HepG2 (cell line): ENCODE measurements around the gene ARPP19. TPM values are rescaled to one million over a fixed set of nuclear protein-coding genes. Genes with fewer than 3 reads are reported as not detected.
A peak's percentile ranks its signal among the peaks of the same experiment; 100 is the strongest.

Experiments
- ATF7-NPFF ChIP-seq: sonication (generic); formaldehyde crosslinking; IDR thresholded peaks from 2 replicates; pipeline ENCODE4 v1.8.1; 2023; ENCODE audit warnings: mild to moderate bottlenecking, low read depth, missing genetic modification reagents, moderate library complexity
- CHCHD3 ChIP-seq: sonication (generic); formaldehyde crosslinking; IDR thresholded peaks from 2 replicates; pipeline ENCODE4 v1.8.0; 2022; ENCODE audit warnings: mild to moderate bottlenecking, missing genetic modification reagents, moderate library complexity
- FIP1L1 ChIP-seq: fragments of 200-400 bp; formaldehyde crosslinking; IDR thresholded peaks from 2 replicates; pipeline ENCODE4 v1.6.1; 2018; ENCODE audit warnings: low read depth, mild to moderate bottlenecking, low read length, moderate library complexity, borderline replicate concordance; ENCODE audit not compliant: insufficient read depth
- FOXA1 ChIP-seq, 2 experiments: fragments of 450-650 bp in 1 of 2; sonication (generic) in 1 of 2; formaldehyde crosslinking in 1 of 2; IDR thresholded peaks; 2 replicates each; pipeline versions ENCODE4 v1.4.0 to v1.6.1; 2016 to 2020; ENCODE audit warnings: missing genetic modification reagents in 1 of 2
- FOXC1 ChIP-seq: sonication (generic); formaldehyde crosslinking; IDR thresholded peaks from 2 replicates; pipeline ENCODE4 v1.8.0; 2022; ENCODE audit warnings: mild to moderate bottlenecking, missing genetic modification reagents, borderline replicate concordance
- HBP1 ChIP-seq: IDR thresholded peaks from 2 replicates; pipeline ENCODE4 v1.6.1; 2016; ENCODE audit warnings: low read depth, control low read depth
- HCFC1 ChIP-seq: fragments of 150-350 bp; IDR thresholded peaks from 2 replicates; pipeline ENCODE4 v1.6.1; 2014; ENCODE audit warnings: low read depth, low read length
- KLF9 ChIP-seq: IDR thresholded peaks from 2 replicates; pipeline ENCODE4 v1.6.1; 2016; ENCODE audit warnings: low read depth
- SOX5 ChIP-seq: IDR thresholded peaks from 2 replicates; pipeline ENCODE4 v1.6.1; 2016; ENCODE audit warnings: borderline replicate concordance
- THAP7 ChIP-seq: sonication (generic); formaldehyde crosslinking; IDR thresholded peaks from 2 replicates; pipeline ENCODE4 v1.8.1; 2023; ENCODE audit warnings: mild to moderate bottlenecking, missing genetic modification reagents
- YY1 ChIP-seq: IDR thresholded peaks from 2 replicates; pipeline ENCODE4 v1.6.1; 2011; ENCODE audit warnings: low read length, low read depth, moderate library complexity, mild to moderate bottlenecking; ENCODE audit not compliant: insufficient read depth, insufficient replicate concordance
- ZBTB1 ChIP-seq: sonication (generic); formaldehyde crosslinking; IDR thresholded peaks from 2 replicates; pipeline ENCODE4 v1.4.0; 2020; ENCODE audit warnings: missing genetic modification reagents, borderline replicate concordance
- ZFP36L1 ChIP-seq: sonication (generic); formaldehyde crosslinking; IDR thresholded peaks from 2 replicates; pipeline ENCODE4 v1.8.0; 2022; ENCODE audit warnings: mild to moderate bottlenecking, missing genetic modification reagents, moderate library complexity
- ZFP90 ChIP-seq: sonication (generic); formaldehyde crosslinking; IDR thresholded peaks from 2 replicates; pipeline ENCODE4 v1.8.0; 2022; ENCODE audit warnings: missing genetic modification reagents, mild to moderate bottlenecking, inconsistent platforms, borderline replicate concordance
- ZFX ChIP-seq: sonication (generic); formaldehyde crosslinking; IDR thresholded peaks from 2 replicates; pipeline ENCODE4 v1.4.0; 2020; ENCODE audit warnings: mild to moderate bottlenecking, low read depth, missing genetic modification reagents, moderate library complexity
- polyA plus RNA-seq, 8 experiments: library from polyadenylated mRNA; depleted of rRNA in 3 of 8; stranded (reverse) in 7 of 8; unstranded in 1 of 8; fragments of >200 nt; fragmentation: Illumina TruSeq in 4 of 8; extraction: Trizol in 4 of 8; gene quantifications; 2 replicates each; pipeline versions ENCODE4 v1.2.1 to v1.2.3, GENCODE V29; 2011 to 2016; ENCODE audit warnings: low read depth in 4 of 8, missing spikeins in 1 of 8, mixed read lengths in 1 of 8; ENCODE audit not compliant: insufficient read depth in 1 of 8
- total RNA-seq, 5 experiments: library from RNA; depleted of rRNA; stranded (reverse); fragments of >200 nt; fragmentation: Illumina TruSeq; extraction: Trizol; gene quantifications; 2 replicates each; pipeline ENCODE4 v1.2.3, GENCODE V29; 2016; ENCODE audit warnings: low read depth in 1 of 5
- TF ChIP-seq, protein P1 (sequence below): sonication (generic); formaldehyde crosslinking; IDR thresholded peaks from 2 replicates; pipeline ENCODE4 v1.5.1; 2020; ENCODE audit warnings: missing genetic modification reagents, mild to moderate bottlenecking, borderline replicate concordance
- TF ChIP-seq, protein P2 (sequence below): sonication (generic); formaldehyde crosslinking; IDR thresholded peaks from 2 replicates; pipeline ENCODE4 v1.4.0; 2020; ENCODE audit warnings: missing genetic modification reagents

ARPP19 gene
- total and polyA plus RNA-seq, 2 of the 13 experiments (the other 11 are each of a cell fraction or from before 2014, with no cell fraction given) = 70.8 to 123 TPM

GRCh38 chr15:52568601-52569585, at the start of gene ARPP19 (continued):
- TF ChIP-seq ZBTB1 (peak; percentile 23; the same call in 1 of the 2 replicates), ZFP90 (CRISPR knock-in tag) (peak; percentile 86), FOXC1 (peak; percentile 93), THAP7 (CRISPR knock-in tag) (peak; percentile 41), FOXA1 (IDR thresholded peaks at IDR 0.05) (no peak), FOXA1 (CRISPR knock-in tag; IDR thresholded peaks at IDR 0.05) (0 out of 2 replicates have a peak, but pooled peaks have one; percentile 15), KLF9 (CRISPR knock-in tag) (peak; percentile 64; the same call in 1 of the 2 replicates), ZFP36L1 (CRISPR knock-in tag) (0 out of 2 replicates have a peak, but pooled peaks have one; percentile 63), SOX5 (peak; percentile 69), ZFX (CRISPR knock-in tag) (peak; percentile 95), YY1 (peak; percentile 95), CHCHD3 (peak; percentile 93; the same call in 1 of the 2 replicates), HBP1 (CRISPR knock-in tag) (peak; percentile 45; the same call in 1 of the 2 replicates), FIP1L1 (no peak), ATF7-NPFF (CRISPR knock-in tag) (peak; percentile 97), HCFC1 (peak; percentile 92)
- TF ChIP-seq, protein P1, sequence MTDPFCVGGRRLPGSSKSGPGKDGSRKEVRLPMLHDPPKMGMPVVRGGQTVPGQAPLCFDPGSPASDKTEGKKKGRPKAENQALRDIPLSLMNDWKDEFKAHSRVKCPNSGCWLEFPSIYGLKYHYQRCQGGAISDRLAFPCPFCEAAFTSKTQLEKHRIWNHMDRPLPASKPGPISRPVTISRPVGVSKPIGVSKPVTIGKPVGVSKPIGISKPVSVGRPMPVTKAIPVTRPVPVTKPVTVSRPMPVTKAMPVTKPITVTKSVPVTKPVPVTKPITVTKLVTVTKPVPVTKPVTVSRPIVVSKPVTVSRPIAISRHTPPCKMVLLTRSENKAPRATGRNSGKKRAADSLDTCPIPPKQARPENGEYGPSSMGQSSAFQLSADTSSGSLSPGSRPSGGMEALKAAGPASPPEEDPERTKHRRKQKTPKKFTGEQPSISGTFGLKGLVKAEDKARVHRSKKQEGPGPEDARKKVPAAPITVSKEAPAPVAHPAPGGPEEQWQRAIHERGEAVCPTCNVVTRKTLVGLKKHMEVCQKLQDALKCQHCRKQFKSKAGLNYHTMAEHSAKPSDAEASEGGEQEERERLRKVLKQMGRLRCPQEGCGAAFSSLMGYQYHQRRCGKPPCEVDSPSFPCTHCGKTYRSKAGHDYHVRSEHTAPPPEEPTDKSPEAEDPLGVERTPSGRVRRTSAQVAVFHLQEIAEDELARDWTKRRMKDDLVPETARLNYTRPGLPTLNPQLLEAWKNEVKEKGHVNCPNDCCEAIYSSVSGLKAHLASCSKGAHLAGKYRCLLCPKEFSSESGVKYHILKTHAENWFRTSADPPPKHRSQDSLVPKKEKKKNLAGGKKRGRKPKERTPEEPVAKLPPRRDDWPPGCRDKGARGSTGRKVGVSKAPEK = no peak
- TF ChIP-seq, protein P2, sequence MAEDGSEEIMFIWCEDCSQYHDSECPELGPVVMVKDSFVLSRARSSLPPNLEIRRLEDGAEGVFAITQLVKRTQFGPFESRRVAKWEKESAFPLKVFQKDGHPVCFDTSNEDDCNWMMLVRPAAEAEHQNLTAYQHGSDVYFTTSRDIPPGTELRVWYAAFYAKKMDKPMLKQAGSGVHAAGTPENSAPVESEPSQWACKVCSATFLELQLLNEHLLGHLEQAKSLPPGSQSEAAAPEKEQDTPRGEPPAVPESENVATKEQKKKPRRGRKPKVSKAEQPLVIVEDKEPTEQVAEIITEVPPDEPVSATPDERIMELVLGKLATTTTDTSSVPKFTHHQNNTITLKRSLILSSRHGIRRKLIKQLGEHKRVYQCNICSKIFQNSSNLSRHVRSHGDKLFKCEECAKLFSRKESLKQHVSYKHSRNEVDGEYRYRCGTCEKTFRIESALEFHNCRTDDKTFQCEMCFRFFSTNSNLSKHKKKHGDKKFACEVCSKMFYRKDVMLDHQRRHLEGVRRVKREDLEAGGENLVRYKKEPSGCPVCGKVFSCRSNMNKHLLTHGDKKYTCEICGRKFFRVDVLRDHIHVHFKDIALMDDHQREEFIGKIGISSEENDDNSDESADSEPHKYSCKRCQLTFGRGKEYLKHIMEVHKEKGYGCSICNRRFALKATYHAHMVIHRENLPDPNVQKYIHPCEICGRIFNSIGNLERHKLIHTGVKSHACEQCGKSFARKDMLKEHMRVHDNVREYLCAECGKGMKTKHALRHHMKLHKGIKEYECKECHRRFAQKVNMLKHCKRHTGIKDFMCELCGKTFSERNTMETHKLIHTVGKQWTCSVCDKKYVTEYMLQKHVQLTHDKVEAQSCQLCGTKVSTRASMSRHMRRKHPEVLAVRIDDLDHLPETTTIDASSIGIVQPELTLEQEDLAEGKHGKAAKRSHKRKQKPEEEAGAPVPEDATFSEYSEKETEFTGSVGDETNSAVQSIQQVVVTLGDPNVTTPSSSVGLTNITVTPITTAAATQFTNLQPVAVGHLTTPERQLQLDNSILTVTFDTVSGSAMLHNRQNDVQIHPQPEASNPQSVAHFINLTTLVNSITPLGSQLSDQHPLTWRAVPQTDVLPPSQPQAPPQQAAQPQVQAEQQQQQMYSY (CRISPR knock-in tag) = peak; percentile 61
